Stimulated activated CD4-positive, alpha-beta T cell treated with anti-CD3 and anti-CD28 coated beads, Interleukin-12 subunit alpha, Interleukin-12 subunit beta, amount 100 ng/mL, for 24 hours (primary cell): ENCODE measurements around the gene AOX1.
"Not testable (repeated sequence)": the region's sequence is repeated elsewhere in the genome, so short reads cannot be mapped to it uniquely, and the experiment has no call there.

Source experiments
- DNase-seq, 2 experiments: peaks; one replicate each; pipeline ENCODE4 v3.0.0-alpha.2; 2020; ENCODE audit warnings: low read depth in 2 of 2

Gene AOX1

GRCh38 chr2:200700856-200701255, 115.0 kb downstream of the AOX1 start:
- DNase-seq, result no peak

- DNase-seq, result no peak
These were observed 116.2 kb downstream of the AOX1 start for GRCh38 chr2:200702044-200702443.

GRCh38 chr2:200702646-200703118, 116.9 kb downstream of the AOX1 start:
- peak; percentile 35 to 63 for DNase-seq

- no peak for DNase-seq
These were observed 117.5 kb downstream of the AOX1 start for GRCh38 chr2:200703127-200703925.

GRCh38 chr2:200703926-200704637, 118.3 kb downstream of the AOX1 start:
- no peak for DNase-seq

GRCh38 chr2:200705305-200706041, 119.7 kb downstream of the AOX1 start:
- no peak for DNase-seq

- DNase-seq, result no peak
These were observed 123.1 kb downstream of the AOX1 start for GRCh38 chr2:200708943-200709342.

- peak; percentile 84 to 93 for DNase-seq
These were observed 127.3 kb downstream of the AOX1 start for GRCh38 chr2:200713003-200713703.

- DNase-seq, result no peak
These were observed 127.9 kb downstream of the AOX1 start for GRCh38 chr2:200713704-200714064.

- not testable (repeated sequence) for DNase-seq
These were observed 129.2 kb downstream of the AOX1 start for GRCh38 chr2:200715014-200715413.

- DNase-seq, result no peak
These were observed 130.6 kb downstream of the AOX1 start for GRCh38 chr2:200716386-200716785.
